ENCODE measurements around the gene GNB1L.
"Not testable (repeated sequence)": the region's sequence is repeated elsewhere in the genome, so short reads cannot be mapped to it uniquely, and the experiment has no call there.

Gene GNB1L

GRCh38 chr22:19843857-19844376, 10.8 kb downstream of the GNB1L start:
- DNase-seq (ENCODE audit: low spot score) = no peak

GRCh38 chr22:19843107-19843856, 11.4 kb downstream of the GNB1L start:
- no peak for DNase-seq (ENCODE audit: low spot score)

GRCh38 chr22:19842393-19843106, 12.1 kb downstream of the GNB1L start:
- no peak for DNase-seq (ENCODE audit: low spot score)

- DNase-seq (ENCODE audit: low spot score) = no peak
Observed at GRCh38 chr22:19841641-19842392, 12.9 kb downstream of the GNB1L start.

- DNase-seq (ENCODE audit: low spot score) = no peak
Observed at GRCh38 chr22:19840955-19841640, 13.6 kb downstream of the GNB1L start.

- DNase-seq (ENCODE audit: low spot score) = no peak
Observed at GRCh38 chr22:19840059-19840458, 14.6 kb downstream of the GNB1L start.

- no peak for DNase-seq (ENCODE audit: low spot score)
Observed at GRCh38 chr22:19837915-19838314, 16.8 kb downstream of the GNB1L start.

GRCh38 chr22:19836512-19836911, 18.2 kb downstream of the GNB1L start:
- DNase-seq (ENCODE audit: low spot score) = no peak

- DNase-seq (ENCODE audit: low spot score) = no peak
Observed at GRCh38 chr22:19834599-19834998, 20.1 kb downstream of the GNB1L start.

- DNase-seq (ENCODE audit: low spot score) = not testable (repeated sequence)
Observed at GRCh38 chr22:19833327-19833726, 21.3 kb downstream of the GNB1L start.

- DNase-seq (ENCODE audit: low spot score) = no peak
Observed at GRCh38 chr22:19832476-19833108, 22.1 kb downstream of the GNB1L start.

- not testable (repeated sequence) for DNase-seq (ENCODE audit: low spot score)
Observed at GRCh38 chr22:19831979-19832378, 22.7 kb downstream of the GNB1L start.

- no peak for DNase-seq (ENCODE audit: low spot score)
Observed at GRCh38 chr22:19831016-19831415, 23.7 kb downstream of the GNB1L start.

- DNase-seq (ENCODE audit: low spot score) = no peak
Observed at GRCh38 chr22:19828035-19828401, 26.7 kb downstream of the GNB1L start.

GRCh38 chr22:19827341-19828034, 27.2 kb downstream of the GNB1L start:
- DNase-seq (ENCODE audit: low spot score) = no peak

- DNase-seq (ENCODE audit: low spot score) = no peak
Observed at GRCh38 chr22:19826619-19826950, 28.1 kb downstream of the GNB1L start.

- no peak for DNase-seq (ENCODE audit: low spot score)
Observed at GRCh38 chr22:19825904-19826618, 28.6 kb downstream of the GNB1L start.

GRCh38 chr22:19824926-19825339, 29.7 kb downstream of the GNB1L start:
- no peak for DNase-seq (ENCODE audit: low spot score)

GRCh38 chr22:19824212-19824925, 30.3 kb downstream of the GNB1L start:
- DNase-seq (ENCODE audit: low spot score) = no peak

GRCh38 chr22:19823902-19824211, 30.8 kb downstream of the GNB1L start:
- no peak for DNase-seq (ENCODE audit: low spot score)

Measured in putamen (tissue), 1 donor.